ENCODE results near the gene SPESP1.

GRCh38 chr15:68933001-68933400 lies 2.7 kb downstream of the SPESP1 start:
- TF ChIP-seq CTCF (IDR thresholded peaks at IDR 0.05): no peak
- no peak for TF ChIP-seq POLR2A (IDR thresholded peaks at IDR 0.05)
- no peak for TF ChIP-seq EP300 (IDR thresholded peaks at IDR 0.05)
- no peak for TF ChIP-seq POLR2AphosphoS5 (IDR thresholded peaks at IDR 0.05)
